Lung (tissue), 12 donors: ENCODE data around the gene FAM24A. TPM values are rescaled to one million over a fixed set of nuclear protein-coding genes. Genes with fewer than 3 reads are reported as not detected.

Experiments
- ATAC-seq: fragments of 200-7000 bp; cut with Tn5 transposase; one replicate; pipeline ENCODE4 v1.9.1; 2020; ENCODE audit warnings: moderate number of reproducible peaks; ENCODE audit not compliant: insufficient read depth, low FRiP score
- DNase-seq, 3 donors: peaks; one replicate each; pipeline ENCODE4 v3.0.0-alpha.2; 2013 to 2017
- H3K27ac ChIP-seq, 2 donors: one replicate each; pipeline ENCODE4 v1.5.1; 2013; ENCODE audit warnings: mild to moderate bottlenecking in 2 of 2, moderate library complexity in 2 of 2, control low read depth in 1 of 2, inconsistent platforms in 1 of 2, low read depth in 1 of 2, low read length in 1 of 2
- H3K27me3 ChIP-seq, 3 donors: one replicate each; pipeline ENCODE4 v1.5.1; 2013; ENCODE audit warnings: low read length in 2 of 3; ENCODE audit not compliant: control insufficient read depth in 3 of 3, insufficient read depth in 3 of 3
- H3K36me3 ChIP-seq, 4 donors: one replicate each; pipeline ENCODE4 v1.5.1; 2013; ENCODE audit warnings: low read length in 4 of 4, mild to moderate bottlenecking in 1 of 4, moderate library complexity in 1 of 4; ENCODE audit not compliant: control insufficient read depth in 4 of 4, insufficient read depth in 4 of 4
- H3K4me1 ChIP-seq, 5 donors: one replicate each; pipeline ENCODE4 v1.5.1; 2013; ENCODE audit warnings: low read length in 5 of 5, mild to moderate bottlenecking in 2 of 5, moderate library complexity in 1 of 5; ENCODE audit not compliant: control insufficient read depth in 5 of 5, insufficient read depth in 5 of 5
- H3K4me3 ChIP-seq: one replicate; pipeline ENCODE4 v1.5.1; 2013; ENCODE audit warnings: mild to moderate bottlenecking, control low read depth, moderate library complexity
- H3K9ac ChIP-seq, 2 donors: one replicate each; pipeline ENCODE4 v1.5.1; 2013; ENCODE audit warnings: low read length in 2 of 2, control low read depth in 1 of 2; ENCODE audit not compliant: insufficient read depth in 1 of 2
- H3K9me3 ChIP-seq, 4 donors: one replicate each; pipeline ENCODE4 v1.5.1; 2013; ENCODE audit warnings: low read length in 3 of 4, mild to moderate bottlenecking in 1 of 4, moderate library complexity in 1 of 4; ENCODE audit not compliant: control insufficient read depth in 4 of 4, insufficient read depth in 3 of 4
- WGBS, 2 donors: extraction: QIAGEN DNeasy Blood & Tissue Kit; methylation state at CpG; one replicate each; pipeline ENCODE4 v1.1.7; 2013; 5-methylcytosine and 5-hydroxymethylcytosine counted together
- polyA plus RNA-seq, 2 donors: library from polyadenylated mRNA; stranded (reverse); fragments of 200-250 nt; gene quantifications; one replicate each; pipeline ENCODE4 v1.2.1, GENCODE V29; 2013
- total RNA-seq, 2 donors: library from RNA; depleted of rRNA in 1 of 2; stranded (reverse); fragments of >200 nt in 1 of 2; gene quantifications; one replicate each; pipeline ENCODE4 v1.2.1, GENCODE V29; 2014 to 2021
- TF ChIP-seq, protein P1 (sequence below): IDR thresholded peaks from 2 replicates; pipeline ENCODE4 v1.5.1; 2012; ENCODE audit warnings: mild to moderate bottlenecking; ENCODE audit errors: control extremely low read depth, extremely low read depth
- donor health status: control.
- donor health status: control.
- donor health status: Bipolar disorder and iron deficiency.
- donor health status: healthy.
- donor health status: DM: yes; HTN: yes; CAD: no.

FAM24A gene
- total and polyA plus RNA-seq, 4 donors = not detected

DNA sequence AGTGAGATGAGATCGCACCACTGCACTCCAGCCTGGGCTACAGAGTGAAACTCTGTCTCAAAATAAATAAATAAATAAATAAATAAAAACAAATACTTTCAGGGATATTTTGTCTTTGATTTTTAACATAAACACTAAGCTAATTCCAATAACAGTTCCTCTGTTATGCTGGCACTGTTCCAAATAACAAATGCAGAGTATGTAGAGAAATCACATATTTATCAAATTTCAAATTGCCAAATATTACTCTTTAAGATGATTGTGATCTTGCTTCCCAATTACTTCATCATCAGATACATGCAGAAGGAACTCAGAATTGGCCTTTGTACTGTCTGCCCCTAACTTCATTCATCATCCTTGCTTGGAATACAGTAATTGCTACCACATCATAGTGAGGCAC lies 19.7 kb downstream of the FAM24A start:
- 95 to 96% methylated on average over 1 of the region's 1 CpG for WGBS, 2 donors
- H3K36me3 ChIP-seq = peaks cover 0 to 10% (median 4%) of the 10 kb centered on the region in 4 donors

GRCh38 chr10:122931088-122931906 lies 20.9 kb downstream of the FAM24A start:
- TF ChIP-seq, protein P1, sequence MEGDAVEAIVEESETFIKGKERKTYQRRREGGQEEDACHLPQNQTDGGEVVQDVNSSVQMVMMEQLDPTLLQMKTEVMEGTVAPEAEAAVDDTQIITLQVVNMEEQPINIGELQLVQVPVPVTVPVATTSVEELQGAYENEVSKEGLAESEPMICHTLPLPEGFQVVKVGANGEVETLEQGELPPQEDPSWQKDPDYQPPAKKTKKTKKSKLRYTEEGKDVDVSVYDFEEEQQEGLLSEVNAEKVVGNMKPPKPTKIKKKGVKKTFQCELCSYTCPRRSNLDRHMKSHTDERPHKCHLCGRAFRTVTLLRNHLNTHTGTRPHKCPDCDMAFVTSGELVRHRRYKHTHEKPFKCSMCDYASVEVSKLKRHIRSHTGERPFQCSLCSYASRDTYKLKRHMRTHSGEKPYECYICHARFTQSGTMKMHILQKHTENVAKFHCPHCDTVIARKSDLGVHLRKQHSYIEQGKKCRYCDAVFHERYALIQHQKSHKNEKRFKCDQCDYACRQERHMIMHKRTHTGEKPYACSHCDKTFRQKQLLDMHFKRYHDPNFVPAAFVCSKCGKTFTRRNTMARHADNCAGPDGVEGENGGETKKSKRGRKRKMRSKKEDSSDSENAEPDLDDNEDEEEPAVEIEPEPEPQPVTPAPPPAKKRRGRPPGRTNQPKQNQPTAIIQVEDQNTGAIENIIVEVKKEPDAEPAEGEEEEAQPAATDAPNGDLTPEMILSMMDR = no peak
- no peaks in the 10 kb centered on the region for H3K9me3 ChIP-seq

More for the DNA sequence above, 19.7 kb downstream of the FAM24A start:
- H3K4me1 ChIP-seq = no peaks in the 10 kb centered on the region
- TF ChIP-seq, protein P1 = no peak
- ATAC-seq (no peak), DNase-seq (no peak)
- H3K9me3 ChIP-seq = no peaks in the 10 kb centered on the region
- no peak overlapping the region for H3K9ac ChIP-seq
- no peak overlapping the region for H3K27ac ChIP-seq
- H3K27me3 ChIP-seq = no peaks in the 10 kb centered on the region
- no peak overlapping the region for H3K4me3 ChIP-seq

DNA sequence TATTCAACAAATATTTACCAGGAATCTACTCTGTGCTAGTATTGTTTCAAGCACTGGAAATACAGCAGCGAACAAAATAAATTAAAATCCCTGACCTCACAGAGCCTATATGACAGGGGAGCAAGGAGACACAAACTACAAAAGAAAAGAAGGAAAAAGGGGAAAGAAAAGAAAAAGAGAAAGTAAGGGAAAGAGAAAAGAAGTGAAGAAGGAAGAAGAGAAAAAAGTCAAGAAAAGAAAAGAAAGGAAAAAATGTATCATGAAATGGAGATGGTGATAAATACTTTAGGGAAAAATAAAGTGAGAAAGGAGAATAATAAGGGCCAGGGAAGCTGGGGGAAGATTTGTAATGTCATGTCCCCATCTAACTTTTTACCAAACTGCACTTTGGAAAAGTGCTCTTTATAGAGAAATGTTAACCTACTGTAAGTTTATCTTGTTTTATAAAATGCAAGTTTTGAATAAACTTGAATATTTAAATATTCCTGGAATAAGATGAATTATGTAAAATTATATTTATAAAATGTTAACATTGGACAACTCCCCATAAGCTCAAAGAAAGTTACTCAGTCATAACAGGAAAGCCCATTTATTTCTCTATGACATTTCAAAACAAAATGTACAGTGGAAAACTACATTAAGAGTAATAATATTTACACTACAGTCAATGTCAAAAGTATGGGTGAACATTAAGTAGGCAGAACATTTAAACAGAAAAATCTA lies 28.9 kb downstream of the FAM24A start:
- DNase-seq (no peak), ATAC-seq (no peak)
- H3K27ac ChIP-seq = no peak overlapping the region
- no peaks in the 10 kb centered on the region for H3K27me3 ChIP-seq
- no peak overlapping the region for H3K4me3 ChIP-seq
- TF ChIP-seq, protein P1 = no peak
- H3K9ac ChIP-seq = no peak overlapping the region
- peaks cover 2 to 35% (median 23%) of the 10 kb centered on the region in 4 donors for H3K36me3 ChIP-seq
- no peaks in the 10 kb centered on the region for H3K4me1 ChIP-seq
- H3K9me3 ChIP-seq = no peaks in the 10 kb centered on the region
- WGBS, 2 donors = 98 to 100% methylated on average over 1 of the region's 1 CpG

More at GRCh38 chr10:122931088-122931906, 20.9 kb downstream of the FAM24A start:
- WGBS, 2 donors = 49 to 68% methylated on average over 6 of the region's 6 CpGs
- ATAC-seq = no peak
- DNase-seq = no peak
- Histone ChIP-seq H3K9ac (no peak overlapping the region), H3K27ac (no peak overlapping the region), H3K27me3 (no peaks in the 10 kb centered on the region), H3K4me3 (no peak overlapping the region), H3K36me3 (peaks cover 0 to 19% (median 7%) of the 10 kb centered on the region in 4 donors), H3K4me1 (no peaks in the 10 kb centered on the region)
